Ishikawa (cell line): ENCODE data around the gene HOPX.

Source experiments
- CEBPB ChIP-seq: IDR thresholded peaks from 2 replicates; pipeline ENCODE4 v1.6.1; 2012
- CREB1 ChIP-seq: IDR thresholded peaks from 2 replicates; pipeline ENCODE4 v1.6.1; 2012; ENCODE audit warnings: low read depth
- EGR1 ChIP-seq: IDR thresholded peaks from 2 replicates; pipeline ENCODE4 v1.6.1; 2012
- EP300 ChIP-seq: IDR thresholded peaks from 2 replicates; pipeline ENCODE4 v1.6.1; 2012; ENCODE audit warnings: borderline replicate concordance
- FOXM1 ChIP-seq: IDR thresholded peaks from 2 replicates; pipeline ENCODE4 v1.6.1; 2012; ENCODE audit warnings: low read depth, borderline replicate concordance
- NFIC ChIP-seq: IDR thresholded peaks from 2 replicates; pipeline ENCODE4 v1.6.1; 2012
- RAD21 ChIP-seq: IDR thresholded peaks from 2 replicates; pipeline ENCODE4 v1.6.1; 2012; ENCODE audit warnings: low read depth
- TAF1 ChIP-seq: IDR thresholded peaks from 2 replicates; pipeline ENCODE4 v1.6.1; 2012; ENCODE audit warnings: low read depth, mild to moderate bottlenecking
- TCF12 ChIP-seq: IDR thresholded peaks from 2 replicates; pipeline ENCODE4 v1.6.1; 2012; ENCODE audit warnings: low read depth
- TEAD4 ChIP-seq: IDR thresholded peaks from 2 replicates; pipeline ENCODE4 v1.6.1; 2012
- USF1 ChIP-seq: IDR thresholded peaks from 2 replicates; pipeline ENCODE4 v1.6.1; 2012
- YY1 ChIP-seq: IDR thresholded peaks from 2 replicates; pipeline ENCODE4 v1.6.1; 2012; ENCODE audit warnings: low read depth
- ZBTB7A ChIP-seq: IDR thresholded peaks from 2 replicates; pipeline ENCODE4 v1.6.1; 2012; ENCODE audit warnings: low read depth
- TF ChIP-seq, protein P1 (sequence below): IDR thresholded peaks from 2 replicates; pipeline ENCODE4 v1.6.1; 2012
- TF ChIP-seq, protein P2 (sequence below): IDR thresholded peaks from 2 replicates; pipeline ENCODE4 v1.6.1; 2012; ENCODE audit warnings: low read depth, mild to moderate bottlenecking

The HOPX gene

GRCh38 chr4:56696056-56696455 is 15.0 kb upstream of the HOPX start:
- no peak for TF ChIP-seq EP300
- TF ChIP-seq, protein P1, sequence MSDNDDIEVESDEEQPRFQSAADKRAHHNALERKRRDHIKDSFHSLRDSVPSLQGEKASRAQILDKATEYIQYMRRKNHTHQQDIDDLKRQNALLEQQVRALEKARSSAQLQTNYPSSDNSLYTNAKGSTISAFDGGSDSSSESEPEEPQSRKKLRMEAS: no peak
- TF ChIP-seq TCF12: no peak

- TF ChIP-seq TEAD4 (no peak), ZBTB7A (no peak), CEBPB (no peak), USF1 (no peak), NFIC (no peak), FOXM1 (no peak), EGR1 (no peak), TCF12 (no peak)
- TF ChIP-seq, protein P1: no peak
These were observed 11.5 kb upstream of the HOPX start for GRCh38 chr4:56692576-56692975.

DNA sequence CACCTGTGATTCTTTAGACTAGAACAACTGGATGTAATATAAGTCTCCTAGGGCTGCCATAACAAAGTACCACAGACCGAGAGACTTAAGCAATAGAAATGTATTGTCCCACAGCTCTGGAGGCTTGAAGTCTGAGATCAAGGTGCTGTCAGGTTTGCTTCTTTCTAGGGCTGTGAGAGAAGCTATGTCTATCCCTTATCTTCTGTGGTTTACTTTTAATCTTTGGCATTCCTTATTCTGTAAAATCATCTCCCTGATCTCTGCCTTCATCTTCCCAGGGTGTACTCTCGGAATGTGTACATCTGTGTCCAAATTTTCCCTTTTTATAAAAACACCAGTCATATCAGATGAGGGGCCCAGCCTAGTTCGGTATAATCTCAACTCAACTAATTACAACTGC is 10.3 kb upstream of the HOPX start:
- TF ChIP-seq TAF1: no peak

DNA sequence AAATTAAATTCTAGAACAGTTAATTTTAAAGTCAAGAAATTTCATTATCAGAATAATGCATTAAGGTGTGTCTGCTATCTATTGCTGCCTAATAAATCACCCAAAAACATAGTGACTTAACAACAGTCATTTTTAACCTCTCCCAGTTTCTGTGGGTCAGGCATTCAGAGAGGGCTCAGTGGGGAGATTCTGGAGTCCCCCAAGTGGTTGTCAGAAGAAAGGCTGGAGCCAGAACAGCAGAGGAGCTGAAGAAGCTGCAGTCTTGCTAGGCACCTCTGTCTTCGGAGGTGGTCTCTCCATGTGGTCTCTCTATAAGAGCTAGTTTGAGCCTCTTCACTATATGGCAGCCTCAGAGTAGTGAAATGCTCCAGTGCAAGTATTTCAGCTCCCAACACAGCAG is 9.3 kb upstream of the HOPX start:
- no peak for TF ChIP-seq NFIC

DNA sequence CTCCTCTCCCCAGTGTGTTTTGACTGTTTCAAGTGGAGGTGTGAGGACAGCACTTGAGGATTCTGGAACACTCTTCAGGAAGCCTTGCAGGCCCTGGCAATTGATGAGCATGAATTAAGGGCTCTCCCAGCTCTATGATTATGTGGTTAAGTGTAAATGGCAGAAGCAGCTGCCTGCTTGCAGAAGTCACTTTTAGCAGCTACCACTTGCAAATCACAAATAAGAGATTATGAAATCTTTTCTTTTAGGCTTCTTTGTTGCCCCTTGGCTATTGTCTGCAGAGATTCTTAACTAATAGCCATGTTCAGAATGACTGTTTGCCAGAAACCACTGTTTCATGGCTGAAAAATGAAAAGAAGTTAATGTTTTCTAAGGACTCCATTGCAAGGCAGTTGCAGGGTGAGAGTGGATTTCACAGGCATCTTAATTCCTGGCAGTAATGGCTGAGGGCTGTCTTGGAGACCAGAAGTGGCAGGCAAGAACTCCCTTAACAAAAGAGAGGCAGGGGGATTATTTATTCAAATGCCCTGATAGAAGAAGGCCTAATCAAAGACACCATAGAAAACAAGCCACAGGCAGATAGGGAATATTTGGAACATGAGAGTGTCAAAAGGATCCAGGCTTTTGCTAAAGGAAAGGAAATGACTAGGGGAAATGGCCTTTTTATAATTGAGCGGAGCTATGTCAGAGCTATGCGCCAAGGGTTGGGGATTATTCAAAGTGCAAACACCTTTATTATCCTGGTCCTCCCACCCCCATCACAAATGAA is 8.3 kb upstream of the HOPX start:
- TF ChIP-seq EP300: no peak
- no peak for TF ChIP-seq TEAD4
- no peak for TF ChIP-seq NFIC
- TF ChIP-seq, protein P1: no peak
- TF ChIP-seq FOXM1: no peak
- no peak for TF ChIP-seq YY1
- no peak for TF ChIP-seq USF1
- no peak for TF ChIP-seq TCF12
- no peak for TF ChIP-seq EGR1
- TF ChIP-seq, protein P2, sequence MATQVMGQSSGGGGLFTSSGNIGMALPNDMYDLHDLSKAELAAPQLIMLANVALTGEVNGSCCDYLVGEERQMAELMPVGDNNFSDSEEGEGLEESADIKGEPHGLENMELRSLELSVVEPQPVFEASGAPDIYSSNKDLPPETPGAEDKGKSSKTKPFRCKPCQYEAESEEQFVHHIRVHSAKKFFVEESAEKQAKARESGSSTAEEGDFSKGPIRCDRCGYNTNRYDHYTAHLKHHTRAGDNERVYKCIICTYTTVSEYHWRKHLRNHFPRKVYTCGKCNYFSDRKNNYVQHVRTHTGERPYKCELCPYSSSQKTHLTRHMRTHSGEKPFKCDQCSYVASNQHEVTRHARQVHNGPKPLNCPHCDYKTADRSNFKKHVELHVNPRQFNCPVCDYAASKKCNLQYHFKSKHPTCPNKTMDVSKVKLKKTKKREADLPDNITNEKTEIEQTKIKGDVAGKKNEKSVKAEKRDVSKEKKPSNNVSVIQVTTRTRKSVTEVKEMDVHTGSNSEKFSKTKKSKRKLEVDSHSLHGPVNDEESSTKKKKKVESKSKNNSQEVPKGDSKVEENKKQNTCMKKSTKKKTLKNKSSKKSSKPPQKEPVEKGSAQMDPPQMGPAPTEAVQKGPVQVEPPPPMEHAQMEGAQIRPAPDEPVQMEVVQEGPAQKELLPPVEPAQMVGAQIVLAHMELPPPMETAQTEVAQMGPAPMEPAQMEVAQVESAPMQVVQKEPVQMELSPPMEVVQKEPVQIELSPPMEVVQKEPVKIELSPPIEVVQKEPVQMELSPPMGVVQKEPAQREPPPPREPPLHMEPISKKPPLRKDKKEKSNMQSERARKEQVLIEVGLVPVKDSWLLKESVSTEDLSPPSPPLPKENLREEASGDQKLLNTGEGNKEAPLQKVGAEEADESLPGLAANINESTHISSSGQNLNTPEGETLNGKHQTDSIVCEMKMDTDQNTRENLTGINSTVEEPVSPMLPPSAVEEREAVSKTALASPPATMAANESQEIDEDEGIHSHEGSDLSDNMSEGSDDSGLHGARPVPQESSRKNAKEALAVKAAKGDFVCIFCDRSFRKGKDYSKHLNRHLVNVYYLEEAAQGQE: no peak
- TF ChIP-seq CREB1: no peak
- no peak for TF ChIP-seq RAD21
- TF ChIP-seq ZBTB7A: no peak
- no peak for TF ChIP-seq CEBPB
- TF ChIP-seq TAF1: no peak

- TF ChIP-seq TAF1 (no peak), EP300 (no peak), FOXM1 (no peak), YY1 (no peak)
- TF ChIP-seq, protein P1: no peak
- TF ChIP-seq, protein P2: no peak
These were observed 7.1 kb upstream of the HOPX start for GRCh38 chr4:56688094-56688647.
